HG02852 (cell line): ENCODE measurements around the gene ELMO1.

Experiments
- ATAC-seq: cut with Tn5 transposase; IDR thresholded peaks from one replicate; pipeline ENCODE4 v1.9.1; 2021; ENCODE audit warnings: mild to moderate bottlenecking, moderate library complexity; ENCODE audit not compliant: unreplicated experiment

ELMO1 gene

GRCh38 chr7:37376386-37376785 lies 72.3 kb downstream of the ELMO1 start:
- no peak for ATAC-seq

GRCh38 chr7:37372750-37373149 lies 75.9 kb downstream of the ELMO1 start:
- ATAC-seq = no peak

GRCh38 chr7:37371755-37372154 lies 76.9 kb downstream of the ELMO1 start:
- no peak for ATAC-seq

- ATAC-seq = no peak
Observed at GRCh38 chr7:37369906-37370305, 78.8 kb downstream of the ELMO1 start.

- no peak for ATAC-seq
Observed at GRCh38 chr7:37368540-37368939, 80.1 kb downstream of the ELMO1 start.

GRCh38 chr7:37367010-37367409 lies 81.7 kb downstream of the ELMO1 start:
- ATAC-seq = no peak

GRCh38 chr7:37366445-37366844 lies 82.2 kb downstream of the ELMO1 start:
- ATAC-seq = no peak

- ATAC-seq = no peak
Observed at GRCh38 chr7:37365405-37365804, 83.3 kb downstream of the ELMO1 start.

GRCh38 chr7:37364856-37365255 lies 83.8 kb downstream of the ELMO1 start:
- no peak for ATAC-seq

- no peak for ATAC-seq
Observed at GRCh38 chr7:37363536-37364491, 84.8 kb downstream of the ELMO1 start.

GRCh38 chr7:37362802-37363201 lies 85.9 kb downstream of the ELMO1 start:
- no peak for ATAC-seq

GRCh38 chr7:37360484-37360883 lies 88.2 kb downstream of the ELMO1 start:
- ATAC-seq = no peak

GRCh38 chr7:37359662-37360444 lies 88.8 kb downstream of the ELMO1 start:
- ATAC-seq = no peak

- no peak for ATAC-seq
Observed at GRCh38 chr7:37359180-37359579, 89.5 kb downstream of the ELMO1 start.

- no peak for ATAC-seq
Observed at GRCh38 chr7:37357637-37357996, 91.0 kb downstream of the ELMO1 start.

GRCh38 chr7:37356911-37357636 lies 91.6 kb downstream of the ELMO1 start:
- no peak for ATAC-seq

GRCh38 chr7:37354656-37355131 lies 94.0 kb downstream of the ELMO1 start:
- ATAC-seq = no peak

GRCh38 chr7:37353949-37354655 lies 94.6 kb downstream of the ELMO1 start:
- ATAC-seq = no peak

GRCh38 chr7:37352974-37353948 lies 95.4 kb downstream of the ELMO1 start:
- peak; percentile 55 for ATAC-seq
